HepG2 (cell line): ENCODE measurements around the gene ARPC1B. TPM values are rescaled to one million over a fixed set of nuclear protein-coding genes. Genes with fewer than 3 reads are reported as not detected.

Experiments
- AHR ChIP-seq: IDR thresholded peaks from 2 replicates; pipeline ENCODE4 v1.6.1; 2018; ENCODE audit warnings: missing genetic modification reagents, missing compliant biosample characterization
- ATF1 ChIP-seq: IDR thresholded peaks from 2 replicates; pipeline ENCODE4 v1.6.1; 2016; ENCODE audit warnings: mild to moderate bottlenecking, control low read depth
- CCAR2 ChIP-seq: fragments of 200-400 bp; formaldehyde crosslinking; optimal IDR thresholded peaks from 2 replicates; pipeline ENCODE3; 2018; ENCODE audit warnings: low read depth, mild to moderate bottlenecking, low read length, moderate library complexity
- ELF1 ChIP-seq: sonication (generic); formaldehyde crosslinking; IDR thresholded peaks from 2 replicates; pipeline ENCODE4 v1.4.0; 2020; ENCODE audit warnings: missing genetic modification reagents
- ELF4 ChIP-seq: sonication (generic); formaldehyde crosslinking; IDR thresholded peaks from 2 replicates; pipeline ENCODE4 v1.5.0; 2020; ENCODE audit warnings: missing genetic modification reagents, mild to moderate bottlenecking, moderate library complexity, borderline replicate concordance
- FOSL2 ChIP-seq: sonication (generic); formaldehyde crosslinking; IDR thresholded peaks from 2 replicates; pipeline ENCODE4 v1.4.0; 2020; ENCODE audit warnings: missing genetic modification reagents
- FOXO1 ChIP-seq: sonication (generic); formaldehyde crosslinking; IDR thresholded peaks from 2 replicates; pipeline ENCODE4 v1.4.0; 2020; ENCODE audit warnings: missing genetic modification reagents
- GATAD1 ChIP-seq: IDR thresholded peaks from 2 replicates; pipeline ENCODE4 v1.6.1; 2016; ENCODE audit warnings: missing genetic modification reagents, missing compliant biosample characterization
- ISX ChIP-seq: sonication (generic); formaldehyde crosslinking; conservative IDR thresholded peaks from 2 replicates; pipeline ENCODE4 v1.5.0; 2020; ENCODE audit warnings: missing genetic modification reagents
- KLF9 ChIP-seq: IDR thresholded peaks from 2 replicates; pipeline ENCODE4 v1.6.1; 2016; ENCODE audit warnings: low read depth
- MED13 ChIP-seq: sonication (generic); formaldehyde crosslinking; IDR thresholded peaks from 2 replicates; pipeline ENCODE4 v1.5.0; 2020; ENCODE audit warnings: missing genetic modification reagents
- NKX3-1 ChIP-seq: sonication (generic); formaldehyde crosslinking; IDR thresholded peaks from 2 replicates; pipeline ENCODE4 v1.5.0; 2020; ENCODE audit warnings: missing genetic modification reagents
- NPAS2 ChIP-seq: sonication (generic); formaldehyde crosslinking; IDR thresholded peaks from 2 replicates; pipeline ENCODE4 v1.8.0; 2022; ENCODE audit warnings: mild to moderate bottlenecking, missing genetic modification reagents, borderline replicate concordance
- PAX8 ChIP-seq: sonication (generic); formaldehyde crosslinking; IDR thresholded peaks from 2 replicates; pipeline ENCODE4 v1.8.0; 2022; ENCODE audit warnings: mild to moderate bottlenecking, missing genetic modification reagents, borderline replicate concordance
- PHF8 ChIP-seq: sonication (generic); formaldehyde crosslinking; IDR thresholded peaks from 2 replicates; pipeline ENCODE4 v1.5.0; 2020; ENCODE audit warnings: missing genetic modification reagents
- RARG ChIP-seq: sonication (generic); formaldehyde crosslinking; IDR thresholded peaks from 2 replicates; pipeline ENCODE4 v1.4.0; 2020; ENCODE audit warnings: low read depth, mild to moderate bottlenecking, missing genetic modification reagents
- SIN3B ChIP-seq: fragments of 150-350 bp; IDR thresholded peaks from 2 replicates; pipeline ENCODE4 v1.6.1; 2014; ENCODE audit warnings: low read length
- SRSF9 ChIP-seq: fragments of 200-400 bp; formaldehyde crosslinking; IDR thresholded peaks from 2 replicates; pipeline ENCODE4 v1.6.1; 2018; ENCODE audit warnings: borderline replicate concordance, mild to moderate bottlenecking, low read depth, low read length; ENCODE audit not compliant: insufficient read depth, poor library complexity, severe bottlenecking
- TRIM24 ChIP-seq: sonication (generic); formaldehyde crosslinking; IDR thresholded peaks from 2 replicates; pipeline ENCODE4 v1.8.0; 2022; ENCODE audit warnings: mild to moderate bottlenecking, missing genetic modification reagents
- ZKSCAN8 ChIP-seq: IDR thresholded peaks from 2 replicates; pipeline ENCODE4 v1.6.1; 2016; ENCODE audit warnings: borderline replicate concordance, missing genetic modification reagents, missing compliant biosample characterization
- ZNF124 ChIP-seq: sonication (generic); formaldehyde crosslinking; IDR thresholded peaks from 2 replicates; pipeline ENCODE4 v1.4.0; 2020; ENCODE audit warnings: missing genetic modification reagents
- ZNF563 ChIP-seq: sonication (generic); formaldehyde crosslinking; IDR thresholded peaks from 2 replicates; pipeline ENCODE4 v1.8.0; 2022; ENCODE audit warnings: mild to moderate bottlenecking, moderate library complexity, missing genetic modification reagents
- ZNF768 ChIP-seq: sonication (generic); formaldehyde crosslinking; IDR thresholded peaks from 2 replicates; pipeline ENCODE4 v1.4.0; 2020; ENCODE audit warnings: missing genetic modification reagents
- ZNF816 ChIP-seq: sonication (generic); formaldehyde crosslinking; IDR thresholded peaks from 2 replicates; pipeline ENCODE4 v1.8.0; 2022; ENCODE audit warnings: missing genetic modification reagents, mild to moderate bottlenecking, borderline replicate concordance
- polyA plus RNA-seq, 8 experiments: library from polyadenylated mRNA; depleted of rRNA in 3 of 8; stranded (reverse) in 7 of 8; unstranded in 1 of 8; fragments of >200 nt; fragmentation: Illumina TruSeq in 4 of 8; extraction: Trizol in 4 of 8; gene quantifications; 2 replicates each; pipeline versions ENCODE4 v1.2.1 to v1.2.3, GENCODE V29; 2011 to 2016; ENCODE audit warnings: low read depth in 4 of 8, missing spikeins in 1 of 8, mixed read lengths in 1 of 8; ENCODE audit not compliant: insufficient read depth in 1 of 8
- total RNA-seq, 5 experiments: library from RNA; depleted of rRNA; stranded (reverse); fragments of >200 nt; fragmentation: Illumina TruSeq; extraction: Trizol; gene quantifications; 2 replicates each; pipeline ENCODE4 v1.2.3, GENCODE V29; 2016; ENCODE audit warnings: low read depth in 1 of 5
- TF ChIP-seq, protein P1 (sequence below): sonication (generic); formaldehyde crosslinking; IDR thresholded peaks from 2 replicates; pipeline ENCODE4 v1.4.0; 2020; ENCODE audit warnings: missing genetic modification reagents, borderline replicate concordance
- TF ChIP-seq, protein P2 (sequence below): IDR thresholded peaks from 2 replicates; pipeline ENCODE4 v1.6.1; 2016; ENCODE audit warnings: mild to moderate bottlenecking

Gene ARPC1B
- total and polyA plus RNA-seq, 2 of the 13 experiments (the other 11 are each of a cell fraction or from before 2014, with no cell fraction given): 72.9 to 89.1 TPM

DNA sequence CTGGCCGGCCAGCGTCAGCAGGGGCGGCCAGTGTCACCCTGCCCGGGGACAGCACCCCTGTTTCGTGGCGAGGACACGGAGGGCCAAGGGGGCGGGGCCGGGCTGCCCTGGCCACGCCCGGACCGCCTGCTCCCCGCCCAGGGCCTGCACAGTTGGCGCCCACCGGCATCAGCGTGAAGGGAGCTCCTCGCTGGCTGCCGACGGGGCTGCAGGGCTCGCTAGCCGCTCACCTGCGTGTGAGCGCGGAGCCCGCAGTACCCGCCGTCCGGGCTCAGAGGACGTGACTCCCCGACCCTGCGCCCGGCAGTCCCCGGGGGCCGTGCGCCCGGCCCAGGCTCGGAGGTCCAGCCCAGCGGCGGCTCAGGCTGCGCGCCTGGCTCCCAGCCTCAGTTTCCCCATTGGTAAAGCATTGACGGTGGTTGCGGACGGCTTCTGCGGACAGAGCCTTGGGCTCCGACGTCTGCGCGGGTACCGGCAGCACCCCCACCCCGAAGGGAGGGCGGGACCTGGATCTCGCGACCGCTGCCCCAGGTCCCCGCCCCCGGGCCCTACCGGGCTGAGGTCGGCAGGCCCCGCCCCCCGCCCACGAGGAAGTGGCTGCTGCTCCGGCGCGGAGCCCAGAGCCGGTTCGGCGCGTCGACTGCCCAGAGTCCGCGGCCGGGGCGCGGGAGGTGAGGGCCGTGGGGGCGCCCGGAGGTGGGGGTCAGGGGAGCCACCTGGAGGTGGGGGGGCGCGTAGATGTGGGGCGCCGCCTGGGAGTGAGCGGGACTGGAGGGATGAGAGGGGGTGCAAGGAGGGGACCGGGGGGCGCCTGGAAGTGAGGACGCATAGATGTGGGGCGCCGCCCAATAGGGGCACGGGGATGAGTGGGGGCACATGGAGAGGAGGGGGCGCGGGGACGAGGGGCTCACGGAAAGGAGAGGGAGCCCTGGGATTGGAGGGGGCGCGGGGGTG is at the start of gene ARPC1B (continued):
- 0 out of 2 replicates have a peak, but pooled peaks have one; percentile 22 for TF ChIP-seq ELF1 (CRISPR knock-in tag)
- TF ChIP-seq ELF4 (CRISPR knock-in tag): no peak
- TF ChIP-seq ZNF563: peak; percentile 78; the same call in 1 of the 2 replicates
- TF ChIP-seq SRSF9: no peak
- peak; percentile 49; the same call in 1 of the 2 replicates for TF ChIP-seq PHF8 (CRISPR knock-in tag)
- TF ChIP-seq, protein P1, sequence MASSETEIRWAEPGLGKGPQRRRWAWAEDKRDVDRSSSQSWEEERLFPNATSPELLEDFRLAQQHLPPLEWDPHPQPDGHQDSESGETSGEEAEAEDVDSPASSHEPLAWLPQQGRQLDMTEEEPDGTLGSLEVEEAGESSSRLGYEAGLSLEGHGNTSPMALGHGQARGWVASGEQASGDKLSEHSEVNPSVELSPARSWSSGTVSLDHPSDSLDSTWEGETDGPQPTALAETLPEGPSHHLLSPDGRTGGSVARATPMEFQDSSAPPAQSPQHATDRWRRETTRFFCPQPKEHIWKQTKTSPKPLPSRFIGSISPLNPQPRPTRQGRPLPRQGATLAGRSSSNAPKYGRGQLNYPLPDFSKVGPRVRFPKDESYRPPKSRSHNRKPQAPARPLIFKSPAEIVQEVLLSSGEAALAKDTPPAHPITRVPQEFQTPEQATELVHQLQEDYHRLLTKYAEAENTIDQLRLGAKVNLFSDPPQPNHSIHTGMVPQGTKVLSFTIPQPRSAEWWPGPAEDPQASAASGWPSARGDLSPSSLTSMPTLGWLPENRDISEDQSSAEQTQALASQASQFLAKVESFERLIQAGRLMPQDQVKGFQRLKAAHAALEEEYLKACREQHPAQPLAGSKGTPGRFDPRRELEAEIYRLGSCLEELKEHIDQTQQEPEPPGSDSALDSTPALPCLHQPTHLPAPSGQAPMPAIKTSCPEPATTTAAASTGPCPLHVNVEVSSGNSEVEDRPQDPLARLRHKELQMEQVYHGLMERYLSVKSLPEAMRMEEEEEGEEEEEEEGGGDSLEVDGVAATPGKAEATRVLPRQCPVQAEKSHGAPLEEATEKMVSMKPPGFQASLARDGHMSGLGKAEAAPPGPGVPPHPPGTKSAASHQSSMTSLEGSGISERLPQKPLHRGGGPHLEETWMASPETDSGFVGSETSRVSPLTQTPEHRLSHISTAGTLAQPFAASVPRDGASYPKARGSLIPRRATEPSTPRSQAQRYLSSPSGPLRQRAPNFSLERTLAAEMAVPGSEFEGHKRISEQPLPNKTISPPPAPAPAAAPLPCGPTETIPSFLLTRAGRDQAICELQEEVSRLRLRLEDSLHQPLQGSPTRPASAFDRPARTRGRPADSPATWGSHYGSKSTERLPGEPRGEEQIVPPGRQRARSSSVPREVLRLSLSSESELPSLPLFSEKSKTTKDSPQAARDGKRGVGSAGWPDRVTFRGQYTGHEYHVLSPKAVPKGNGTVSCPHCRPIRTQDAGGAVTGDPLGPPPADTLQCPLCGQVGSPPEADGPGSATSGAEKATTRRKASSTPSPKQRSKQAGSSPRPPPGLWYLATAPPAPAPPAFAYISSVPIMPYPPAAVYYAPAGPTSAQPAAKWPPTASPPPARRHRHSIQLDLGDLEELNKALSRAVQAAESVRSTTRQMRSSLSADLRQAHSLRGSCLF (CRISPR knock-in tag): no peak
- no peak; the same call in 1 of the 2 replicates for TF ChIP-seq NKX3-1 (CRISPR knock-in tag)
- TF ChIP-seq FOSL2: no peak
- TF ChIP-seq PAX8 (CRISPR knock-in tag): no peak
- TF ChIP-seq, protein P2, sequence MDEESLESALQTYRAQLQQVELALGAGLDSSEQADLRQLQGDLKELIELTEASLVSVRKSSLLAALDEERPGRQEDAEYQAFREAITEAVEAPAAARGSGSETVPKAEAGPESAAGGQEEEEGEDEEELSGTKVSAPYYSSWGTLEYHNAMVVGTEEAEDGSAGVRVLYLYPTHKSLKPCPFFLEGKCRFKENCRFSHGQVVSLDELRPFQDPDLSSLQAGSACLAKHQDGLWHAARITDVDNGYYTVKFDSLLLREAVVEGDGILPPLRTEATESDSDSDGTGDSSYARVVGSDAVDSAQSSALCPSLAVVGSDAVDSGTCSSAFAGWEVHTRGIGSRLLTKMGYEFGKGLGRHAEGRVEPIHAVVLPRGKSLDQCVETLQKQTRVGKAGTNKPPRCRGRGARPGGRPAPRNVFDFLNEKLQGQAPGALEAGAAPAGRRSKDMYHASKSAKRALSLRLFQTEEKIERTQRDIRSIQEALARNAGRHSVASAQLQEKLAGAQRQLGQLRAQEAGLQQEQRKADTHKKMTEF (CRISPR knock-in tag): peak; percentile 61; the same call in 1 of the 2 replicates
- TF ChIP-seq MED13 (CRISPR knock-in tag): no peak
- no peak for TF ChIP-seq FOXO1 (CRISPR knock-in tag)
- no peak for TF ChIP-seq KLF9 (CRISPR knock-in tag)
- no peak for TF ChIP-seq ZKSCAN8
- no peak for TF ChIP-seq ZNF124 (CRISPR knock-in tag)
- no peak for TF ChIP-seq ATF1 (CRISPR knock-in tag)
- no peak for TF ChIP-seq CCAR2
- no peak for TF ChIP-seq NPAS2 (CRISPR knock-in tag)
- TF ChIP-seq TRIM24 (CRISPR knock-in tag): no peak
- TF ChIP-seq GATAD1 (CRISPR knock-in tag): no peak
- TF ChIP-seq RARG: no peak
- peak; percentile 22; the same call in 1 of the 2 replicates for TF ChIP-seq ZNF768 (CRISPR knock-in tag)
- TF ChIP-seq ISX: no peak
- TF ChIP-seq ZNF816 (CRISPR knock-in tag): no peak
- TF ChIP-seq AHR (CRISPR knock-in tag): no peak
- no peak for TF ChIP-seq SIN3B
